Renal pelvis (tissue), 4 donors: ENCODE results near the gene KANK2. TPM values are rescaled to one million over a fixed set of nuclear protein-coding genes. Genes with fewer than 3 reads are reported as not detected.

ENCODE experiments used
- DNase-seq: peaks from one replicate; pipeline ENCODE4 v3.0.0-alpha.2; 2013
- polyA plus RNA-seq, 3 donors: library from polyadenylated mRNA; unstranded; fragments of 120-200 nt; gene quantifications; one replicate each; pipeline ENCODE4 v1.2.1, GENCODE V29; 2013; ENCODE audit not compliant: insufficient read length in 3 of 3

KANK2 gene
- polyA plus RNA-seq, 3 donors = 117 to 125 (median 124) TPM

DNA sequence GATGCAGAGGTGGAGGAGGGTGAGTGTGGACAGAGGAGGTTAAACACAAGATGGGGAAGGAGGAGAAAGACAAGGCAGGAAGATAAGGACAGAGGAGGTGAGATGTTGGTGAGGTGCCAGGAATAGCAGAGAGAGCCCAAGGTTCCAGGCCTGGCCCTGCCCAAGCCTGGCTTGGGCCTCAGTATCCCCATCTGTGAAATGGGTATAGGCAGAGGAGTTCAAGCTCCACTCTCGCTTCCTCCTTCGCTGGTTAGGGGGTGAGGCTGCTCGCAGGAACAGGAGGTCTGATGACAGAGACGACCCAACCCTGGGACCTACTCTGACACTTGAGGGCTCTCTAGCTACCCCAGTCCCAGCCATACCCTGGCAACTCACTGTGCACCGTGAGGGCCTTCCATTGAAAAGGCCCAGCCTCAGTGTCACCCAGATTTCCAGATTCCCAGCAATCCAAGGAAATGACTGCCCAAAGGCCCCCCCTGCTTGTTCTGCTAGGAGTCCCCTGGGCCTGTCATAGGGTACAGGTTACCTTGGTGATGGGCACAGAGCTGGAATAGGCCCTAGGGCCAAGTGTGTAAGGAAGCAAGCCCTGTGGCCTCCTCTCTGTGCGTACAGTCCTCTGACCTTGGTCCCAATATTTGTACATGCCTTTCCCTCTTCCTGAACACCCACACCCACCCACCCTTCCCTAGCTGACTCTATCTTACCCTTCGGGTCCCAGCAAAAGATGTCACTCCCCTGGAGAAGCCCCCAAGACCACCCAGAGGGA lies 33.5 kb upstream of the KANK2 start:
- DNase-seq = no peak

DNA sequence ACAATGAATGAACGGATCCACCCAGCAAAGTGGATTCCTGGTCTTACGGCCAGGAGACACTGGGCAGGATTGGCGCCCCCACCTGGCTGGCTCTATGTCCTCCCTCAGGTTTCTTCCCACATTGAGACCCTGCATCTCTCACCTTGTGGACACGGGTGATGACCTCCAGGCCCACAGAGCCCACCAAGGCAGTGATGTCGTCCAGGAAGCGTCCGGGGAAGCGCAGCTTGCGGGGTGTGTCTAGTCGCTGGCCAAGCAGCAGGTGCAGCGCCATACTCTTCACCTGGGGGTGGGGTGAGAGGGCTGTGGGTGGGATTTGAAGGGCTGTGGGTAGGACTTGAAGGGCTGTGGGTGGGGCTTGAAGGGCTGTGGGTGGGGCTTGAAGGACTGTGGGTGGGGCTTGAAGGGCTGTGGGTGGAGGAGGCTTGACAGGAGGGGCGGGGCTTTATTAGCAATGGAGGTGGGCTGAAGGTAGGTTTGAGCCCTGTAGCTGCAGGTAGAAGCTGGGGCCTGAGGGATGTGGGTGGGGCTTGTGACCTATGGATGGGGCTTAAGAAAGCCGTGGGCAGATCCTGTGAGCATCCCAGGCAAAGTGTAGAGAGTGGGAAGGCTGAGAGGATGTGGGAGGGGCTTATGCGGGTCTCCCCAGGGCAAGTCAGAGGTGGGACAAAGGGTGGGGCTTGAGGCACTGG lies 30.0 kb upstream of the KANK2 start:
- no peak for DNase-seq

DNA sequence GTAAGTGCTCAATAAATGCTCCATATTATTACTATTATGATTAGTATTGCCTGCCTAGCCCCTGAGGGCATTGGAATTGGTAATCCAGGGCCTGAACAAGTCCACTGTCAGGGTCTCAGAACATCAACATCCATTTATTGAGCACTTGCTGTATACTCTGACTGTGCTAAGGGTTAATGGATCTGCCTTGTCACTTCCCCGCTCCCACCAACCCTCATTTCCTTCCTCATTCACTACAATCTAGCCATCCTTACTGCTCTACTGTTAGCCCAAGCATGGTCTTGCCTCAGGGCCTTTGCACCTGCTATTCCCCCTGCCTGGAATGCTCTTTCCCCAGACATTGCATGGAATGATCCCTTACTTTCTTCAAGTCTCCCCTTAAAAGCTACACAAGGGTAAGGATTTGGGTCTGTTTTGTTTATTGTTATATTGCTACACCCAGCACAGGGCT lies 29.4 kb upstream of the KANK2 start:
- DNase-seq = no peak

DNA sequence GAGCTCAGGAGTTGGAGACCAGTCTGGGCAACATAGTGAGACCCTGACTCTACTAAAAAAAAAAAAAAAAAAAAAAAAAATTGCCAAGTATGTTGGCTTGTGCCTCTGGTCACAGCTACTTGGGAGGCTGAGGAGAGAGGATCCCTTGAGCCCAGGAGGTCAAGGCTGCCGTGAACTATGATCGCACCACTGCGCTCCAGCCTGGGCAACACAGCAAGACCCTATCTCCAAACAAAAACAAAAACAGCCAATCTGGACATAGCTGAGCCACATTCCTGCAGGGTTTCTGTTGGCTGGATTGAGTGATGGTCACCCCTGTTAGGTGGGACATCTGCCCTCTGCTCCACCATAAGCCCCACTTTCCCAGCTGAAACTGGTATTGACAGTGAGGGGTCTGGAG lies 28.5 kb upstream of the KANK2 start:
- no peak for DNase-seq

DNA sequence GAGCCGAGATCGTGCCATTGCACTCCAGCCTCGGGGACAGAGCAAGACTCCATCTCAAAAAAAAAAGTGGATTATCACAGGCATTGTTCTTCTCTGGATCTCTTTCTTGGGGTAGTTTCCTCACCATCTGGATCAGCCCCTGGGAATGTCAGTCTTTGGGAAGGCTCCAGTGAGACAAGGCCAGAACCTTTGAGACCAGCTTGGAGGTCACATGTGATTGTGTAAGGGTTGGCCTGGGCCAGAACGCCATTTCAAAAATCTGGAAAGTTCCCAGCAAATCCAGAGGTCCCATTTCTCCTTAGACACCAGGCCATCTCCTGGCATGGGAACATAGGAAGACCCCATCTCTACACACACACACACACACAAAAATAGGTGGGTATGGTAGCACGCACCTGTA lies 27.8 kb upstream of the KANK2 start:
- no peak for DNase-seq

DNA sequence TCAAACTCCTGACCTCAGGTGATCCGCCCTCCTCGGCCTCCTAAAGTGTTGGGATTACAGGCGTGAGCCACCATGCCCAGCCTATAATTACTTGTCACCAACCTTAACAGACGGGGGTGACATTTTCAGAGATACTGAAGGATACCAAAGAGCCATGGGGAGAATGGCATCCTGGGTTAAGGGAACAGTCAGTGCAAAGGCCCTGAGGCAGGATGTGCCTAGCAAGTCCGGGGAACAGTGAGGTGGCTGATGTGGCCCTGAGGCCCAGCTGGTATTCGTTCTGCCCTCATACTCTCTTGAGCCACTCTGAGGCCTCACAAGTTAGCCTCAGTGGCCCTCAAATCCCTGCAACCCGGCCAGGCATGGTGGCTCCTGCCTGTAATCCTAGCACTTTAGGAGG lies 27.1 kb upstream of the KANK2 start:
- no peak for DNase-seq

DNA sequence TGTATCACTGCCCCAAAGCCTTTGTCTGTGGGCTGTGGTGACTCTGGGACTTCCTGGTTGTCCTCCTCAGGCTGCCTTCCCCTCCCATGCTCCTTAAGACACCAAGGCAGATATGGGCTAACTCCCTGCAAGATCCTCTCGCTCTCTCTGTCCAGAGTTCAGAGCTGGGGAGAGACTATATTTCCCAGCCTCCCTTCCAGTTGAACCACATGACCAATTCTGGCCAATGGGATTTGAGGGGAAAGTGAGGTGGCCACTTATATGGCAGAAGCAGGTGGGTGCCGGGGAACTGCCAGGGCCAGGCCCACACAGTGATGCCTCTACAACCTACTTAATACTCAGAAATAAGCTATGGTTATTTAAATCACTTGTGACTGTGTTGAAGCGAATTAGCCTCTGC lies 25.9 kb upstream of the KANK2 start:
- no peak for DNase-seq

DNA sequence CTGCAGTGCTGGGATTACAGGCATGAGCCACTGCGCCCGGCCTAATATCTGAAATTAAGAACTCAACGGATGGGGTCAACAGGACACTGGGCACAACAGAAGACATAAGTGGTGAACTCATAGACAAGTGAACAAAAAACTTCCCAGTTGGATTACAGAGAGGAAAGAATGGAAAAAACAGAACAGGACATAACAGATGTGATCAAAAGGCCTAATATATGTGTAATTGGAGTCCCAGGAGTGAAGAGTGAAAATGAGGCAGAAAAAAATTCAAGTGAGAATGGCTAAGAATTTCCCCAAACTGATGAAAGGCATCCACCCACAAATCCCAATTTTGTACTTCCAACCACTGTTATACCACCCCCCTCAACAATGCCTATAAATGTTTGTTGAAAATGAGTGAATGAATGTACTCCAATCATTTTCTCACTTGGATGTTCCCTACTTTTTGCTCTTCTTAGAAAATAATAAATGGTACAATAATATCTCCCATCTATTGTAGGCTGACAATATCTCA lies 23.8 kb upstream of the KANK2 start:
- no peak for DNase-seq

DNA sequence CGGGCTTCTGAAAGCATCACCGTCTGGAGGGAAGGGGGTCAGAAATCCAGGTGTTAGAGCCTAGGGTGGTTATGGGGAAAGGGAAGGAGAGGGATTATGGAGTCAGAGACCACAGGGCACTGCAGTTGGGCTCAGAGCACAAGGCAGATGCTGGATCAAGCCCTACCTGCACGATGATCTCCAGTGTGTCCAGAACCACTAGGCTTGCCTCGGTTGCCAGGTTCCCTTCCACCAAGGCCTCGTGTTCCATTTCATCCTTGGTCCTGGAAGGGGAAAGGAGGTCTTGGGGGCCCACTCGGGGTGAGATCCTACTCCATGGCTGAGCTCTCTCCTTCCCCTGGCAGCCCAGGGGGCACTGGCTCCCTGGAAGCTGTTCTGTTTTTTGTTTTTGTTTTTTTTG lies 17.0 kb upstream of the KANK2 start:
- DNase-seq = no peak

DNA sequence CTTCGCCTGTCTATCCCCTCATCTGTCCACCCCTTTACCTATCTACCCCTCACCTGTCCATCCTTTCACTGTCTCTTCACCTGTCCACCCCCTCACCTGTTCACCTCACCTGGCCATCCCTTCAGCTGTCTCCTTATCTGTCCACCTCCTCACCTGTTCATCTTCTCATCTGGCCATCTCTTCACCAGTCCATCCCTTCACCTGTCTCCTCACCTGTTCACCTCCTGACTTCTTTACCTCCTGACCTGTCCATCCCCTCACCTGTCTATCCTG lies 13.2 kb upstream of the KANK2 start:
- DNase-seq = no peak

DNA sequence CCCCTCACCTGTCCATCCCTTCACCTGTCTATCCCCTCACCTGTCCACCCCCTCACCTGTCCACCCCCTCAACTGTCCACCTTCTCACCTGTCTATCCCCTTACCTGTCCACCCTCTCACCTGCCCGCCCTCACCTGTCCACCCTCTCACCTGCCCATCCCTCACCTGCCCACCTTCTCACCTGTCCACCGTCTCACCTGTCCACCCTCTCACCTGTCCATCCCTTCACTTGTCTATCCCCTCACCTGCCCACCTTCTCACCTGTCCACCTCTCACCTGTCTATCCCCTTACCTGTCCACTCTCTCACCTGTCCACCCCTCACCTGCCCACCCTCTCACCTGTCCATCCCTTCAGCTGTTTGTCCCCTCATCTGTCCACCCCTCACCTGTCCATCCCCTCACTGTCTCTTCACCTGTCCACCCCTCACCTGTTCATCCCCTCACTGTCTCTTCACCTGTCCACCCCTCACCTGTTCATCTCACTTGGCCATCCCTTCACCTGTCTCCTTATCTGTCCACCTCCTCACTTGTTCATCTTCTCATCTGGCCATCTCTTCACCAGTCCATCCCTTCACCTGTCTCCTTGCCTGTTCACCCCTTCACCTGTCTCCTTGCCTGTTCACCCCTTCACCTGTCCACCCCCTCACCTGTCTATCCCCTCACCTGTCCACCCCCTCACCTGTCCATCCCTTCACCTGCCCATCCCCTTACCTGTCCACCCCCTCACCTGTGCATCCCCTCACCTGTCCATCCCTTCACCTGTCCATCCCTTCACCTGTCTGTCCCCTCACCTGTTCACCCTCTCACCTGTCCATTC lies 12.7 kb upstream of the KANK2 start:
- no peak for DNase-seq

DNA sequence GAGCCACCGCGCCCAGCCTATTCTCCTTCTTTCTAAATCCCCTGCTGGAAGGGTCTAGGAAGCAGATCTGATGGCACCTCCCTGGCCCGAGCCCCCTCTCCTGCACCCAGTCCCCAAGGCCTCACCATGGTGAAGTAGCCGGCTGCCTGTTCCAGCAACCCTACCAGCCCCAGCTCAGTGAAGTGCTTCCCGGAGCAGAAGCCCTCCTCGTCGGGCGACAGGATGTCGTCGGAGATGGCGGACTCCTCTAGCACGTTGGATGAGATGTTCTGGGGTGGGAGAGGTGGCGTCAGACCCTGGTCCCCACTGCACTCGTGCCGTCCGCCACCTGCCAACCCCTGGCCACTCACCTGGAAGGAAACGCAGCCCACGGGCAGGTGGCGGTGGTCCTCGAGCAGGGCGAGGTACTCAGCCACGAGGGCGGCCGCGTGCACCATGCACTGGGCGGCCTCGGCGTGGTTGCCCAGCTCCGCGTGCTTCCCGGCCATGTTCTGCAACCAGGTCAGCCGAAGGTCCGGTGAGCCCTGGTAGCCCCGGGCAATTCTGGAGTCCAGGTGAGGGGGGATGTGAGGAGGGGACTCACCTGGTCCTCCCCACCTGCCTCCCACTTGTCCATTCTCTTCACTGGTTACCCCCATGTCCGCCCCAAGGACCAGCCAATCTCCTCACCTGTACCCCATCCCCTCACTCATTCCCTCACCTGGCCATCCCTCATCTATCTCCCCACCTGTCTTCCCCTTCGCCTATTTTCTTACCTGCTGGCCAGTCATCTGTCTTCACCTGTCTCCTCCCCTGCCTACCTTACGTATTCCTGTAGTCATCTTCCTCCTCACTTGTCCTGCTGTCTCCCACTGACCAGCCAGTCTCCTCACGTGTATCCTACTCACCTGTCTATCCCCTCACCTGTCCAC lies 11.5 kb upstream of the KANK2 start:
- DNase-seq = no peak

DNA sequence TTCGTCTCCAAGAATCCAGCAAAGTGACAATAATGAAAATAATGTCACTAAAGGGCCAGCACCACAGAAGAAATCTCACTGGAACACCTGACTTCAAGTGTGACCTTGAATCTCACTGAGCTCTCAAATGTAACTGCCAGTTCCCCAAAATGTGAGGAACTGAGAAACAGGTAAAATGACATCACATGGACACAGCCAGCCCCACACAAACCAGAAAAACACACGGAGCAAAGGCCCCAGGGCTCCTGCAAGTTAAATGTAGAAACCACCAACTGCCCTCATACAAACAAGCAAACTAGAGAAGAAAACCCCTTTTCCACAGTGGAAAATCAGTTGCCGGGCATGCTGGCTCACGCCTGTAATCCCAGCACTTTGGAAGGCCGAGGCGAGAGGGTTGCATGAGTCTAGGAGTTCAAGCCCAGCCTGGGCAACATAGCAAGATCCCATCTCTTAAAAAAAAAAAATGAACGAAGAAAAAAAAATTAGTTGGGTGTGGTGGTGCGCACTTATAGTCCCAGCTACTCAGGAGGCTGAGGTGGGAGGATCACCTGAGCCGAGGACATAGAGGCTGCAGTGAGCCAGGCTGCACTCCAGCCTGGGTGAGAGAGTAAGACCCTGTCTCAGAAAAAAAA lies 8.7 kb upstream of the KANK2 start:
- no peak for DNase-seq

DNA sequence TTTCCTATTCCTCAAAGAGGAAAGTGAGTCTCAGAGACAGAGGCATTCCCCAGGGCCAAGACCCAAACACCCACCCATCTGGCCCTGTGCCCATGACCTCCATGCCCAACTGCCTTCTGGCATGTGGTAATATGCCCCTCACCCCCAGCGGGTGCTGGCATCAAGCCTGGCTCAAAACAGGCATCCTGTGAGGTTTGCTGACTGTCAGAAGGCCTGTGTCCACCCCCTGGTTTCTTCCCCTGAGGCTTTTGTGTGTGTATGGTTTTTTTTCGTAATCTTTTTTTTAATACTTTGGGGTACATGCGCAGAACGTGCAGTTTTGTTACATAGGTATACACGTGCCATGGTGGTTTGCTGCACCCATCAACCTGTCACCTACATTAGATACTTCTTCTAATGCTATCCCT lies 7.6 kb upstream of the KANK2 start:
- DNase-seq = no peak

DNA sequence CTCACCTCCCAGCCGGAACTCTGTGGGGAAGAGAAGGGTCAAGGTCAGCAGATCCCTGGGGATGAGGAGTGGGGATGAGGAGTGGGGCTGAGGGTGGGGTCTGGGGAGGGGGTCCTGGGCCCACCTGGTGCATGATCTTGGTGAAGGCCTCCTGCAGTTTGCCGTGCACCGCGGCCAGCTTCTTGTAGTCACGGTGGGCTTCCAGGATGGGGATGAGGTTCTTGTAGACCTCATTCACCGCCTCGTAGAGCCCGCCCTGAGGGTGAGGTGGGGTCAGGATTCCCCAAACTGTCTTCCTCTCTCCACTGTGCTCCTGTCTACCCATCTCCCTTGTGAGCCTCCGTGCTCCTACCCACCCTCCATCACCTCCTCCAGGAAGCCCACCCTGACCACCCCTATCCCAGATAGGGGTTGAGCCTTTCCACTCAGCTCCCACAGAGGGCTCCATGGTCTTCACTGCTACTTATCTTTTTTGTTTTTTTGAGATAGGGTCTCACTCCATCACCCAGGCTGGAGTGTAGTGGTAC lies 6.8 kb upstream of the KANK2 start:
- no peak for DNase-seq

DNA sequence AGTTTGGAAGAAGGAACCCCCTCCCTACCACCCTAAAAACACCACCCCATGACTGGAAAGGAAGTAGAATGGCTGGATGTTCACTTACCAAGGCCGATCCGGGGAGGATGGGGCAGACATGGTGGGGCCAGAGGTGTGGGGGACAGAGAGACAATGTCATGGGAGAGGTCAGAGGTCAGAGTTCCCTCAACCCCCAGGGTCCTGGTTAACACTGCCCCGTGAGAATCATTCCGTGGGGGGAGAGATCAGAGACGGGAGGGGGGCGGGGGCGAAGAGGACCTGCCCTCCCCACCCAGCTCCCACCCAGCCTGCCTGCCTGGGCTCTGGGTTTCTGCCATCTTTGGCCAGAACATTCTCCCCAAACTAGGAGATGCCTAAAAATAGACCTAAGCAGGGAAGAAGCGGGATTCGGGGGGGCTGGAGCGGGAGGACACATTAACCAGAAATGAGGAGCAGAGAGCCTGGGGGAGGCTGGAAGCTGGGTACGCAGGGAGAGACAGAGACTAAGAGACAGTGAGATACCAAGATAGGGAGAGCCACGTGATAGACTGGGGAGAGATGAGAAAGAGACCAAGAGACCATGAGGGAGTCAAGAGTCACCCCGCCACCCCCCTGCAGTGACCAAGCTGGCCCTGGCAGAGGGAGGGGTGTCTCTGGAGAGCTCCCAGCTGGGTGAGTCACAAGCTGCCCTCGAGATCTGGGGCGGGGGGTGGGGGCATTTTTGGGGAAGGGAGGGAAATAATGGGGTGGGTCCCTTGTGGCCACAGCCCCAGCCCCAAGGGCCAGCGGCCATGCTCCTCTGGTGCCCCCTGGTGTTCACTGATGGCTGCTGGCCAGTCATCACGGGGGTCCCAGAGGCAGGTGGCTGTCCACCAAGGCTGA lies 6.1 kb upstream of the KANK2 start:
- no peak for DNase-seq

DNA sequence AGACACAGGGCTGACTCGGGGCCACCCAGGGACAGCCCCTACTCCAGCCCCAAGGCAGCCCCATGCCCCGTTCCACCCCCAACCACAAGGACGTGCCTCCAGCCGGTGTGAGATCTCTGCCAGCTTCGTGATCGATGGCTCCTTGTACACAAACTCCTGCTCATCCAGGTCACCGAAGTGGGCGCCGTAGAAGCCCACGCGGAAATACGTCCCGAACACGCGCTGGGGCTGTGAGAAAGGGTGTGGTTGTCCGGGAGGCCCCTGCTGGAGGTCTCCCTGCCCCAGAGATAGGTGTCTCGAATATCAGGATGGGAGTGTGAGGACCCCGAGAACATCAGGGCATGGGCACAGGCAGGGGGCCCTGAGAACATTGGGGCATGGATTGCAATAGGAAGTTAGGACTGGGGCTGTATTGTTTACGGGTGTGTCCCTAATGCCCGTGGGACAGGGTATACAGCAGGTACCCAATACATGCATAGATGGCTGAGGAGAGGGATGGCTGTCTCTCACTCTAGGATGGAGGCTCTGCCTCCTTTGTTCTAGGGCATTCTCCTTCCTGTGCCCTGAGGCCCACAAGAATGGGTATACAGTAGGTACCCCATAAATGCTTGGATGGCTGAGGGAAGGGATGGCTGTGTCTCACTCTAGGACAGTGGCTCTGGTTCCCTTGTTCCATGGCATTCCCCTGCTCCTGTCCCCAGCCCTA lies 5.3 kb upstream of the KANK2 start:
- DNase-seq = no peak

DNA sequence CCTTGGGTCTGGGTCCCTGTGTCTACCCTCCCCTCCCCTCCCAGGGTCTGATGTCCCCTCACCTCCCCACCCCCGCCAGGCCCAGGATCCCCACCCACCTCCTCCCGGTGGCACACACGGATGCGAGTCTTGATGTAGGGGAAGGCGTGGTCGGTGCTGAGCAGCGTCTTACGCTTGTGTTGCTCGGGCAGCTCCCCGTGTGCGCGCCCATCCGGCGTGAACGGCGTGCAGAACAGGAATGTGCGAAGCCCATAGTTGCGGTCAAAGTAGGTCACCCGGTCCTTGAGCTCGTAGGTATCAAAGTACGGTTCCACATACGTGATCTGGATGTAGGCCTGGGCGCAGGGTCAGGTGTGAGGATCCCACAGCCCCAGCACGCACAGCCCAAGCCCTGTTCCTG lies 4.4 kb upstream of the KANK2 start:
- no peak for DNase-seq

DNA sequence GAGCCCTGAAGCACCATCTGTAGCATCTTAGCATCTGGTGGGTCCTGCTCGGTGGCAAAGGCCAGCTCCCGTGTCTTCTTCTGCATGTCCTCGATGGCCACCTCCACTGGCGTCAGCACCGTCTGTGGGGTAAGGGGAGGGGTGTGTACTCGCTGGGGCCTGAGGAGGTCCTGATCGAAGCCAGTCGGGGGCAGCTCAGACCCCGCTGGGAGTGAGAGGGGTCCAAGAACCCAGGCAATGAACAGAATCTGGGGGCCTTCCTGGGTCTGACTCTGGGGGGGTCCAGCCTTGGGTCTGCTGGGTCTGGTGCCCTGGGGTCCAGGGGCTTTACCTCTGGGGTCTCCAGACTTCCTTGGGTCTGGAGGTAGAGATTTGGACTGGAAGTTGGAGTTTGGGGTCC lies 3.6 kb upstream of the KANK2 start:
- no peak for DNase-seq
